Colonic mucosa (tissue), 4 donors: Measurements from ENCODE around the gene LRRC8B. TPM values are rescaled to one million over a fixed set of nuclear protein-coding genes. Genes with fewer than 3 reads are reported as not detected.
"Not testable (repeated sequence)": the region's sequence is repeated elsewhere in the genome, so short reads cannot be mapped to it uniquely, and the experiment has no call there.

Experiments used
- DNase-seq: peaks from one replicate; pipeline ENCODE4 v3.0.0-alpha.2; 2020
- H3K27ac ChIP-seq: fragments of 200-600 bp; one replicate; pipeline ENCODE4 v1.8.0; 2021
- H3K27me3 ChIP-seq: fragments of 200-600 bp; one replicate; pipeline ENCODE4 v1.8.0; 2021
- H3K36me3 ChIP-seq: fragments of 200-600 bp; one replicate; pipeline ENCODE4 v1.8.0; 2021
- H3K4me1 ChIP-seq: fragments of 200-600 bp; one replicate; pipeline ENCODE4 v1.8.0; 2021; ENCODE audit warnings: mild to moderate bottlenecking
- H3K4me3 ChIP-seq: fragments of 200-600 bp; one replicate; pipeline ENCODE4 v1.8.0; 2021
- H3K9ac ChIP-seq, 2 donors: one replicate each; pipeline ENCODE4 v1.7.0; 2013; ENCODE audit warnings: control low read depth in 2 of 2, low read depth in 2 of 2, low read length in 2 of 2
- H3K9me3 ChIP-seq: fragments of 200-600 bp; one replicate; pipeline ENCODE4 v1.8.0; 2021
- CTCF ChIP-seq: fragments of 200-600 bp; IDR thresholded peaks from one replicate; pipeline ENCODE4 v1.8.0; 2022; ENCODE audit warnings: antibody characterized with exemption, mild to moderate bottlenecking
- intact Hi-C: fragments of 100-400 bp; cut with DNase I; formaldehyde crosslinking; loops from one replicate; pipeline ENCODE4 v1.14.1; 2022
- total RNA-seq, 2 donors: library from RNA; stranded (reverse); fragmentation: NEBNext Ultra II Directional in 1 of 2; extraction: Animal tissue kit (Norgen Biotek cat#: 25700) in 1 of 2; gene quantifications; one replicate each; pipeline ENCODE4 v1.2.1, GENCODE V29; 2021
- donor health status: healthy.
- donor health status: DM: no; HTN: no; CAD: no.
- donor health status: DM: no; HTN: no; CAD: no.

Gene LRRC8B
- total RNA-seq, 2 donors from 2014 or later, result 14.4 to 15.0 TPM

- Histone ChIP-seq H3K9ac (no peak overlapping the region), H3K4me3 (no peak overlapping the region), H3K36me3 (no peaks in the 10 kb centered on the region), H3K27me3 (no peaks in the 10 kb centered on the region), H3K9me3 (no peaks in the 10 kb centered on the region), H3K4me1 (no peaks in the 10 kb centered on the region), H3K27ac (no peak overlapping the region)
- TF ChIP-seq CTCF, result no peak
- intact Hi-C loops, result no loop called here
- DNase-seq, result no peak
Observed at GRCh38 chr1:89502042-89502441, 22.6 kb upstream of the LRRC8B start.

- H3K27me3 ChIP-seq, result no peaks in the 10 kb centered on the region
- H3K4me3 ChIP-seq, result no peak overlapping the region
- DNase-seq, result no peak
- H3K9ac ChIP-seq, result no peak overlapping the region
- no peak for TF ChIP-seq CTCF
- H3K4me1 ChIP-seq, result no peaks in the 10 kb centered on the region
- intact Hi-C loops, result no loop called here
- H3K27ac ChIP-seq, result no peak overlapping the region
- no peaks in the 10 kb centered on the region for H3K9me3 ChIP-seq
- no peaks in the 10 kb centered on the region for H3K36me3 ChIP-seq
Observed at GRCh38 chr1:89502895-89503294, 21.7 kb upstream of the LRRC8B start.

GRCh38 chr1:89503690-89504089 is 20.9 kb upstream of the LRRC8B start:
- H3K27ac ChIP-seq, result no peak overlapping the region
- no peaks in the 10 kb centered on the region for H3K27me3 ChIP-seq
- intact Hi-C loops, result no loop called here
- H3K9me3 ChIP-seq, result no peaks in the 10 kb centered on the region
- no peaks in the 10 kb centered on the region for H3K4me1 ChIP-seq
- TF ChIP-seq CTCF, result no peak
- DNase-seq, result no peak
- H3K36me3 ChIP-seq, result no peaks in the 10 kb centered on the region
- no peak overlapping the region for H3K9ac ChIP-seq
- no peak overlapping the region for H3K4me3 ChIP-seq

- intact Hi-C loops, DNase-seq, H3K9me3 ChIP-seq, H3K27ac ChIP-seq, H3K27me3 ChIP-seq, H3K4me3 ChIP-seq, H3K36me3 ChIP-seq, H3K4me1 ChIP-seq, H3K9ac ChIP-seq: not testable (repeated sequence)
Observed at GRCh38 chr1:89510061-89510460, 14.6 kb upstream of the LRRC8B start.

GRCh38 chr1:89512996-89513720 is 11.5 kb upstream of the LRRC8B start:
- DNase-seq, result no peak

More at GRCh38 chr1:89512996-89513720, 11.5 kb upstream of the LRRC8B start:
- H3K9me3 ChIP-seq, result no peaks in the 10 kb centered on the region
- H3K36me3 ChIP-seq, result no peaks in the 10 kb centered on the region
- no peak overlapping the region for H3K27ac ChIP-seq
- no peak for TF ChIP-seq CTCF
- no peaks in the 10 kb centered on the region for H3K27me3 ChIP-seq
- intact Hi-C loops, result no loop called here
- H3K4me1 ChIP-seq, result no peaks in the 10 kb centered on the region
- no peak overlapping the region for H3K4me3 ChIP-seq
- no peak overlapping the region for H3K9ac ChIP-seq
